Measurements from ENCODE around the gene EIF3K.

The EIF3K gene

GRCh38 chr19:38635483-38636399, 16.8 kb downstream of the EIF3K start:
- H3K27ac ChIP-seq (ENCODE audit: low read length), result no peak overlapping the region

GRCh38 chr19:38638461-38638860, 19.5 kb downstream of the EIF3K start:
- Histone ChIP-seq H3K9me3 (ENCODE audit: control insufficient read depth, insufficient read depth, low read length) (no peaks in the 10 kb centered on the region), H3K4me1 (ENCODE audit: control insufficient read depth, insufficient read depth, low read length) (no peaks in the 10 kb centered on the region), H3K4me3 (ENCODE audit: low read length) (no peak overlapping the region), H3K36me3 (ENCODE audit: control insufficient read depth, insufficient read depth, low read length) (peaks cover 5% of the 10 kb centered on the region; the same call in 1 of the 2 replicates), H3K27ac (ENCODE audit: low read length) (no peak overlapping the region), H3K27me3 (ENCODE audit: control insufficient read depth, insufficient read depth, low read length) (no peaks in the 10 kb centered on the region)
- no CpG with 5 or more reads among the region's 3 CpGs for WGBS (ENCODE audit: insufficient coverage, insufficient read length)
- DNase-seq (ENCODE audit: low read depth, low spot score), result no peak

More at GRCh38 chr19:38635483-38636399, 16.8 kb downstream of the EIF3K start:
- no CpG with 5 or more reads among the region's 17 CpGs for WGBS (ENCODE audit: insufficient coverage, insufficient read length)
- DNase-seq (ENCODE audit: low read depth, low spot score), result no peak
- no peaks in the 10 kb centered on the region for H3K27me3 ChIP-seq (ENCODE audit: control insufficient read depth, insufficient read depth, low read length)
- H3K36me3 ChIP-seq (ENCODE audit: control insufficient read depth, insufficient read depth, low read length), result peaks cover 8% of the 10 kb centered on the region; the same call in 1 of the 2 replicates
- H3K4me3 ChIP-seq (ENCODE audit: low read length), result no peak overlapping the region
- no peaks in the 10 kb centered on the region for H3K4me1 ChIP-seq (ENCODE audit: control insufficient read depth, insufficient read depth, low read length)
- no peaks in the 10 kb centered on the region for H3K9me3 ChIP-seq (ENCODE audit: control insufficient read depth, insufficient read depth, low read length)

DNA sequence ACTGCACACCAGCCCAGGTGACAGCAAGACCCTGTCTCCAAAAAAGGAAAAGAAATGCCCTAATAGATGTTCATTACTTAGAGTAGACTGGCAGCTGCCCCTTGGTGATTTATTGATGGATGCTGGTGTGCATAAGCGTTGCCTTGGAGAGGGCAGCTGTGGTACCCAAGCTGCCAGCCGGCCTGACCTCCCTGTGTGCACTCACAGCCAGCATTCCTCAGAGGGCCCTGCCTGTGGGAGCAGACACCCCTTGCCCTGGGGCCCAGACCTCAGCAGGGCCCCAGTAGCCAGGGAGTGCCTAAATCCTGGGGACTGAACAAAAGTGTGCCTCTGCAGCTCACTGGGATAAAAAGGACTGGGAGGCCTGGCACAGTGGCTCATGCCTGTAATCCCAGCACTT, 20.7 kb downstream of the EIF3K start:
- Histone ChIP-seq H3K27me3 (ENCODE audit: control insufficient read depth, insufficient read depth, low read length) (no peaks in the 10 kb centered on the region), H3K9me3 (ENCODE audit: control insufficient read depth, insufficient read depth, low read length) (no peaks in the 10 kb centered on the region), H3K4me1 (ENCODE audit: control insufficient read depth, insufficient read depth, low read length) (no peaks in the 10 kb centered on the region), H3K27ac (ENCODE audit: low read length) (no peak overlapping the region), H3K4me3 (ENCODE audit: low read length) (no peak overlapping the region), H3K36me3 (ENCODE audit: control insufficient read depth, insufficient read depth, low read length) (peaks cover 5% of the 10 kb centered on the region; the same call in 1 of the 2 replicates)
- WGBS (ENCODE audit: insufficient coverage, insufficient read length), result no CpG with 5 or more reads among the region's 2 CpGs
- DNase-seq (ENCODE audit: low read depth, low spot score), result no peak

- Histone ChIP-seq H3K4me3 (ENCODE audit: low read length) (no peak overlapping the region), H3K9me3 (ENCODE audit: control insufficient read depth, insufficient read depth, low read length) (no peaks in the 10 kb centered on the region), H3K27ac (ENCODE audit: low read length) (no peak overlapping the region), H3K4me1 (ENCODE audit: control insufficient read depth, insufficient read depth, low read length) (no peaks in the 10 kb centered on the region), H3K27me3 (ENCODE audit: control insufficient read depth, insufficient read depth, low read length) (no peaks in the 10 kb centered on the region), H3K36me3 (ENCODE audit: control insufficient read depth, insufficient read depth, low read length) (peaks cover 5% of the 10 kb centered on the region; the same call in 1 of the 2 replicates)
- no peak for DNase-seq (ENCODE audit: low read depth, low spot score)
- no CpG with 5 or more reads among the region's 4 CpGs for WGBS (ENCODE audit: insufficient coverage, insufficient read length)
These were observed 21.4 kb downstream of the EIF3K start for GRCh38 chr19:38640368-38640767.

DNA sequence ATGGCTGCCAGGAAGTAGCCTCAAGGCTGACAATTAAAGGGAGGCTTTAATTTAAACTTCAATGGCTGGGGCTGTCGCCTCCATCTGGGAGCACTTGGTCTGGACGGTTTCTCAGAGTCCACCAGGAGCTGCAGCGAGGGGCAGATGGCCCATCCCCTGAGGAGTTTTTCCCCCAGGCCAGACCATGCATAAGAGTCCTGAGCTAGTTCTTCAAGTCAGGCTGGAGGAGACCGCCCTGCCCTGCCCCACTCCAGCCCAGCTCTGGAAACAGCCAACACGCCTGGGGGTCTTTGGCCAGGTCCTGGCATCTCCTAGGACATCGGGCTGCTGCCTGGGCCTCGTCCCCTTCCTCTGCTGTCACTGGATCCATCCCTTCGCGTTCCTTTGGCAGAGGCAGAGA, 23.2 kb downstream of the EIF3K start:
- H3K4me1 ChIP-seq (ENCODE audit: control insufficient read depth, insufficient read depth, low read length), result no peaks in the 10 kb centered on the region
- H3K4me3 ChIP-seq (ENCODE audit: low read length), result no peak overlapping the region
- H3K27me3 ChIP-seq (ENCODE audit: control insufficient read depth, insufficient read depth, low read length), result no peaks in the 10 kb centered on the region
- DNase-seq (ENCODE audit: low read depth, low spot score), result no peak
- WGBS (ENCODE audit: insufficient coverage, insufficient read length), result no CpG with 5 or more reads among the region's 9 CpGs
- no peaks in the 10 kb centered on the region for H3K36me3 ChIP-seq (ENCODE audit: control insufficient read depth, insufficient read depth, low read length)
- H3K27ac ChIP-seq (ENCODE audit: low read length), result no peak overlapping the region
- no peaks in the 10 kb centered on the region for H3K9me3 ChIP-seq (ENCODE audit: control insufficient read depth, insufficient read depth, low read length)

DNA sequence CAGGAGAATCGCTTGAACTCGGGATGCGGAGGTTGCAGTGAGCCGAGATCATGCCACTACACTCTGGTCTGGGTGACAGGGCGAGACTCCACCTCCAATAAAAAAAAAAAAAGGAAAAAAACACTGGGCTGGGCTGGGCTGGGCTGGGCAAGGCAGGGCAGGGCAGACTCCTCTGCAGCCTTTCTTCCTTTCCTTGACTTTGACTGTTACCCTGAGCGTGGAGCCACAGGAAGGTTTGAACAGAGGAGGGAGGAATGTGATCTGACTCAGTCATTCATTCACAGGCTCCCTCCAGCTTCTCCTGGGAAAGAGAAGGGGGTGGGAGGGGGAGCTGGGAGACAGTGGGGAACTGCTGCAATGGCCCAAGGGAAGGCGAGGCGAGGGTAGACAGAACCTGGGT, 25.7 kb downstream of the EIF3K start:
- DNase-seq (ENCODE audit: low read depth, low spot score), result no peak
- Histone ChIP-seq H3K27ac (ENCODE audit: low read length) (no peak overlapping the region), H3K9me3 (ENCODE audit: control insufficient read depth, insufficient read depth, low read length) (no peaks in the 10 kb centered on the region), H3K36me3 (ENCODE audit: control insufficient read depth, insufficient read depth, low read length) (no peaks in the 10 kb centered on the region), H3K27me3 (ENCODE audit: control insufficient read depth, insufficient read depth, low read length) (no peaks in the 10 kb centered on the region), H3K4me1 (ENCODE audit: control insufficient read depth, insufficient read depth, low read length) (no peaks in the 10 kb centered on the region), H3K4me3 (ENCODE audit: low read length) (no peak overlapping the region)
- no CpG with 5 or more reads among the region's 8 CpGs for WGBS (ENCODE audit: insufficient coverage, insufficient read length)

DNA sequence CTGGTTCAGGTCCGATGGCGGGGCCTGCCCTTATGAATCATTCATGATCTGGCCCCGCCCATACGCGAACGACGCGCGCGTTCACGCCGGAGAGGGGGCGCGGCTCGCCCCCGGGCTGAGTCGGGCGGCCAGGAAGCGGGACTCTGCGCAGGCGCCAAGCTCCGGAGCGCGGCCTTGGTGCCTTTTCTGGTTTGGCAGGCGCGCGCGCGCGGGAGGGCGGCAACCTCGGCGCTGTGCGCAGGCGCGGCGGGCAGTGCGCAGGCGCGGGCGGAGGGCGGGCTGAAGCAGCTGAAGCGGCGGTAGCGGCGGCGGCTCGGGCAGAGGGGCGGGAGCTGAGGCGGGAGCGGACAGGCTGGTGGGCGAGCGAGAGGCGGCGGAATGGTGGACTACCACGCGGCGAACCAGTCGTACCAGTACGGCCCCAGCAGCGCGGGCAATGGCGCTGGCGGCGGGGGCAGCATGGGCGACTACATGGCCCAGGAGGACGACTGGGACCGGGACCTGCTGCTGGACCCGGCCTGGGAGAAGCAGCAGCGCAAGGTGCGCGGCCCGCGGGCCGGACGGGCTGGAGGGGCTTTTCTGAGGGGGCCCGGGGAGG, 28.5 kb downstream of the EIF3K start, which contains the start of gene ACTN4:
TSS of gene ACTN4 (plus strand) at position 282 of the 598 bp plus-strand sequence. CDS start at position 379, 97 bp downstream.
- H3K9me3 ChIP-seq (ENCODE audit: control insufficient read depth, insufficient read depth, low read length), result no peaks in the 10 kb centered on the region
- H3K27me3 ChIP-seq (ENCODE audit: control insufficient read depth, insufficient read depth, low read length), result no peaks in the 10 kb centered on the region
- peak within 1 kb of the TSS; percentile 98 for H3K4me3 ChIP-seq (ENCODE audit: low read length)
- WGBS (ENCODE audit: insufficient coverage, insufficient read length), result no CpG with 5 or more reads among the region's 77 CpGs
- DNase-seq (ENCODE audit: low read depth, low spot score), result peak; percentile 93
- peaks cover 5% of the 10 kb centered on the region; the same call in 1 of the 2 replicates for H3K4me1 ChIP-seq (ENCODE audit: control insufficient read depth, insufficient read depth, low read length)
- no peak within 1 kb of the TSS for H3K27ac ChIP-seq (ENCODE audit: low read length)
- H3K36me3 ChIP-seq (ENCODE audit: control insufficient read depth, insufficient read depth, low read length), result no peaks in the 10 kb centered on the region

- H3K4me1 ChIP-seq (ENCODE audit: control insufficient read depth, insufficient read depth, low read length), result peaks cover 6% of the 10 kb centered on the region; the same call in 1 of the 2 replicates
- H3K4me3 ChIP-seq (ENCODE audit: low read length), result peak overlapping the region; percentile 98
- DNase-seq (ENCODE audit: low read depth, low spot score), result no peak
- 100% methylated on average over 1 of the region's 19 CpGs for WGBS (ENCODE audit: insufficient coverage, insufficient read length)
- H3K36me3 ChIP-seq (ENCODE audit: control insufficient read depth, insufficient read depth, low read length), result no peaks in the 10 kb centered on the region
- no peak overlapping the region for H3K27ac ChIP-seq (ENCODE audit: low read length)
- no peaks in the 10 kb centered on the region for H3K9me3 ChIP-seq (ENCODE audit: control insufficient read depth, insufficient read depth, low read length)
- no peaks in the 10 kb centered on the region for H3K27me3 ChIP-seq (ENCODE audit: control insufficient read depth, insufficient read depth, low read length)
These were observed 29.2 kb downstream of the EIF3K start for GRCh38 chr19:38647966-38648768.

DNA sequence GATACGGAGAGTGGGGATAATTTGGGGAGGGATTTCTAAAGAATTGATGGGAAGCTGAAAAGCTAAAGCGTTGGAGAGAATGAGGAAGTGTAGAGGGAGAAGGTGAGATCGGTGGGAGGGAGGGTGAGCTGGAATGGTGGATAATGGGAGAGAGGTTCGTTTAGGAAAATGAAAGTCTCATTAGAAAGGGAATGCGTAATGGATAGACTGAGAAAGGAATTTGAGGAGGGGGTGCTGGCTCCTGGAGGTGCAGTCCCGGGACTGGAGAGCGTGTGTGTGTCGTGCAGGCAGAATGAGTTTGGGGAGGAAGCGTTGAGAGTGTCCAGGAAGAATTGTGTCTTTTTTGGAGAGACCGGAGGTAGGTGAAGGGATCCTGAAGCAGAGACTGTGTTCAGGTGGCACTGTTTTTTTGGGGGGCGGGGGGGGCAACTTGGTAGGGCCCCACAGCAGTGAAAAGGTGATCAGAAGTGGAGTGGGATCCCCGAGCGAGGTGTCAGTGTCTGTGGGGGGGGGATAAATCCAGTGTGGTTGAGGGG, 29.8 kb downstream of the EIF3K start:
- H3K27ac ChIP-seq (ENCODE audit: low read length), result no peak overlapping the region
- H3K27me3 ChIP-seq (ENCODE audit: control insufficient read depth, insufficient read depth, low read length), result no peaks in the 10 kb centered on the region
- H3K9me3 ChIP-seq (ENCODE audit: control insufficient read depth, insufficient read depth, low read length), result no peaks in the 10 kb centered on the region
- H3K4me1 ChIP-seq (ENCODE audit: control insufficient read depth, insufficient read depth, low read length), result peaks cover 6% of the 10 kb centered on the region; the same call in 1 of the 2 replicates
- no peak for DNase-seq (ENCODE audit: low read depth, low spot score)
- peak overlapping the region; percentile 98; the same call in 1 of the 2 replicates for H3K4me3 ChIP-seq (ENCODE audit: low read length)
- WGBS (ENCODE audit: insufficient coverage, insufficient read length), result 100% methylated on average over 3 of the region's 13 CpGs
- H3K36me3 ChIP-seq (ENCODE audit: control insufficient read depth, insufficient read depth, low read length), result no peaks in the 10 kb centered on the region

All from iPS DF 6.9 (cell line).